Measurements from ENCODE around the gene FARSB.

- TF ChIP-seq, protein P1, sequence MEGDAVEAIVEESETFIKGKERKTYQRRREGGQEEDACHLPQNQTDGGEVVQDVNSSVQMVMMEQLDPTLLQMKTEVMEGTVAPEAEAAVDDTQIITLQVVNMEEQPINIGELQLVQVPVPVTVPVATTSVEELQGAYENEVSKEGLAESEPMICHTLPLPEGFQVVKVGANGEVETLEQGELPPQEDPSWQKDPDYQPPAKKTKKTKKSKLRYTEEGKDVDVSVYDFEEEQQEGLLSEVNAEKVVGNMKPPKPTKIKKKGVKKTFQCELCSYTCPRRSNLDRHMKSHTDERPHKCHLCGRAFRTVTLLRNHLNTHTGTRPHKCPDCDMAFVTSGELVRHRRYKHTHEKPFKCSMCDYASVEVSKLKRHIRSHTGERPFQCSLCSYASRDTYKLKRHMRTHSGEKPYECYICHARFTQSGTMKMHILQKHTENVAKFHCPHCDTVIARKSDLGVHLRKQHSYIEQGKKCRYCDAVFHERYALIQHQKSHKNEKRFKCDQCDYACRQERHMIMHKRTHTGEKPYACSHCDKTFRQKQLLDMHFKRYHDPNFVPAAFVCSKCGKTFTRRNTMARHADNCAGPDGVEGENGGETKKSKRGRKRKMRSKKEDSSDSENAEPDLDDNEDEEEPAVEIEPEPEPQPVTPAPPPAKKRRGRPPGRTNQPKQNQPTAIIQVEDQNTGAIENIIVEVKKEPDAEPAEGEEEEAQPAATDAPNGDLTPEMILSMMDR (IDR thresholded peaks at IDR 0.05; ENCODE audit: poor library complexity) = no peak
- TF ChIP-seq EZH2 (IDR thresholded peaks at IDR 0.05; ENCODE audit: borderline replicate concordance) = no peak
Observed at GRCh38 chr2:222606306-222606705, 49.6 kb downstream of the FARSB start.
